Measurements from ENCODE around the gene TENT5C.

TENT5C gene

GRCh38 chr1:117672756-117673155 lies 66.9 kb downstream of the TENT5C start:
- Histone ChIP-seq H3K4me3 (ENCODE audit: low read depth, low read length) (no peak overlapping the region), H3K4me1 (ENCODE audit: control insufficient read depth, insufficient read depth, low read length) (no peaks in the 10 kb centered on the region), H3K9ac (ENCODE audit: low read length) (no peak overlapping the region), H3K27ac (ENCODE audit: low read depth, low read length) (no peak overlapping the region), H3K36me3 (ENCODE audit: control insufficient read depth, insufficient read depth, low read length) (no peaks in the 10 kb centered on the region), H3K27me3 (ENCODE audit: control insufficient read depth, insufficient read depth, low read length) (no peaks in the 10 kb centered on the region), H3K9me3 (ENCODE audit: control insufficient read depth, insufficient read depth, low read depth, low read length) (no peaks in the 10 kb centered on the region)

- no peak overlapping the region for H3K27ac ChIP-seq (ENCODE audit: low read depth, low read length)
- H3K4me3 ChIP-seq (ENCODE audit: low read depth, low read length) = no peak overlapping the region
- no peaks in the 10 kb centered on the region for H3K36me3 ChIP-seq (ENCODE audit: control insufficient read depth, insufficient read depth, low read length)
- H3K4me1 ChIP-seq (ENCODE audit: control insufficient read depth, insufficient read depth, low read length) = no peaks in the 10 kb centered on the region
- no peaks in the 10 kb centered on the region for H3K9me3 ChIP-seq (ENCODE audit: control insufficient read depth, insufficient read depth, low read depth, low read length)
- no peaks in the 10 kb centered on the region for H3K27me3 ChIP-seq (ENCODE audit: control insufficient read depth, insufficient read depth, low read length)
- no peak overlapping the region for H3K9ac ChIP-seq (ENCODE audit: low read length)
Observed at GRCh38 chr1:117673405-117673804, 67.6 kb downstream of the TENT5C start.

GRCh38 chr1:117674521-117675400 lies 68.9 kb downstream of the TENT5C start:
- Histone ChIP-seq H3K4me3 (ENCODE audit: low read depth, low read length) (no peak overlapping the region), H3K36me3 (ENCODE audit: control insufficient read depth, insufficient read depth, low read length) (no peaks in the 10 kb centered on the region), H3K27ac (ENCODE audit: low read depth, low read length) (no peak overlapping the region), H3K27me3 (ENCODE audit: control insufficient read depth, insufficient read depth, low read length) (no peaks in the 10 kb centered on the region), H3K9me3 (ENCODE audit: control insufficient read depth, insufficient read depth, low read depth, low read length) (no peaks in the 10 kb centered on the region), H3K4me1 (ENCODE audit: control insufficient read depth, insufficient read depth, low read length) (no peaks in the 10 kb centered on the region), H3K9ac (ENCODE audit: low read length) (no peak overlapping the region)

- Histone ChIP-seq H3K9me3 (ENCODE audit: control insufficient read depth, insufficient read depth, low read depth, low read length) (no peaks in the 10 kb centered on the region), H3K4me3 (ENCODE audit: low read depth, low read length) (no peak overlapping the region), H3K9ac (ENCODE audit: low read length) (no peak overlapping the region), H3K27me3 (ENCODE audit: control insufficient read depth, insufficient read depth, low read length) (no peaks in the 10 kb centered on the region), H3K36me3 (ENCODE audit: control insufficient read depth, insufficient read depth, low read length) (no peaks in the 10 kb centered on the region), H3K27ac (ENCODE audit: low read depth, low read length) (no peak overlapping the region), H3K4me1 (ENCODE audit: control insufficient read depth, insufficient read depth, low read length) (no peaks in the 10 kb centered on the region)
Observed at GRCh38 chr1:117675907-117676430, 70.1 kb downstream of the TENT5C start.

GRCh38 chr1:117676615-117677130 lies 70.8 kb downstream of the TENT5C start:
- Histone ChIP-seq H3K4me3 (ENCODE audit: low read depth, low read length) (no peak overlapping the region), H3K36me3 (ENCODE audit: control insufficient read depth, insufficient read depth, low read length) (no peaks in the 10 kb centered on the region), H3K27me3 (ENCODE audit: control insufficient read depth, insufficient read depth, low read length) (no peaks in the 10 kb centered on the region), H3K9ac (ENCODE audit: low read length) (no peak overlapping the region), H3K4me1 (ENCODE audit: control insufficient read depth, insufficient read depth, low read length) (no peaks in the 10 kb centered on the region), H3K9me3 (ENCODE audit: control insufficient read depth, insufficient read depth, low read depth, low read length) (no peaks in the 10 kb centered on the region), H3K27ac (ENCODE audit: low read depth, low read length) (no peak overlapping the region)
